Nephron (organoid): ENCODE measurements around the gene LDLRAD2.
"Not testable (repeated sequence)": the region's sequence is repeated elsewhere in the genome, so short reads cannot be mapped to it uniquely, and the experiment has no call there.

Source experiments
- H3K27ac Mint-ChIP-seq, 3 experiments: 2 replicates each; pipeline ENCODE4 v1.8.0; 2020; ENCODE audit warnings: mixed read lengths in 3 of 3, mild to moderate bottlenecking in 2 of 3, moderate library complexity in 1 of 3
- H3K27me3 Mint-ChIP-seq: 2 replicates; pipeline ENCODE4 v1.8.0; 2021; ENCODE audit warnings: low read depth, mild to moderate bottlenecking, moderate library complexity, mixed read lengths
- H3K36me3 Mint-ChIP-seq: 2 replicates; pipeline ENCODE4 v1.8.0; 2020; ENCODE audit warnings: low read depth, mixed read lengths
- H3K4me1 Mint-ChIP-seq: 2 replicates; pipeline ENCODE4 v1.8.0; 2020; ENCODE audit warnings: mixed read lengths
- H3K4me3 Mint-ChIP-seq, 3 experiments: 2 replicates each; pipeline ENCODE4 v1.8.0; 2020; ENCODE audit warnings: mild to moderate bottlenecking in 3 of 3, mixed read lengths in 3 of 3, moderate library complexity in 2 of 3
- H3K9me3 Mint-ChIP-seq: 2 replicates; pipeline ENCODE4 v1.8.0; 2020; ENCODE audit warnings: mixed read lengths
- TF ChIP-seq, protein P1 (sequence below), 3 experiments: fragments of 200-600 bp; sonication (generic); IDR thresholded peaks; one replicate each; pipeline ENCODE4 v1.5.0; 2021; ENCODE audit warnings: antibody characterized with exemption in 3 of 3; ENCODE audit not compliant: unreplicated experiment in 3 of 3

The LDLRAD2 gene

DNA sequence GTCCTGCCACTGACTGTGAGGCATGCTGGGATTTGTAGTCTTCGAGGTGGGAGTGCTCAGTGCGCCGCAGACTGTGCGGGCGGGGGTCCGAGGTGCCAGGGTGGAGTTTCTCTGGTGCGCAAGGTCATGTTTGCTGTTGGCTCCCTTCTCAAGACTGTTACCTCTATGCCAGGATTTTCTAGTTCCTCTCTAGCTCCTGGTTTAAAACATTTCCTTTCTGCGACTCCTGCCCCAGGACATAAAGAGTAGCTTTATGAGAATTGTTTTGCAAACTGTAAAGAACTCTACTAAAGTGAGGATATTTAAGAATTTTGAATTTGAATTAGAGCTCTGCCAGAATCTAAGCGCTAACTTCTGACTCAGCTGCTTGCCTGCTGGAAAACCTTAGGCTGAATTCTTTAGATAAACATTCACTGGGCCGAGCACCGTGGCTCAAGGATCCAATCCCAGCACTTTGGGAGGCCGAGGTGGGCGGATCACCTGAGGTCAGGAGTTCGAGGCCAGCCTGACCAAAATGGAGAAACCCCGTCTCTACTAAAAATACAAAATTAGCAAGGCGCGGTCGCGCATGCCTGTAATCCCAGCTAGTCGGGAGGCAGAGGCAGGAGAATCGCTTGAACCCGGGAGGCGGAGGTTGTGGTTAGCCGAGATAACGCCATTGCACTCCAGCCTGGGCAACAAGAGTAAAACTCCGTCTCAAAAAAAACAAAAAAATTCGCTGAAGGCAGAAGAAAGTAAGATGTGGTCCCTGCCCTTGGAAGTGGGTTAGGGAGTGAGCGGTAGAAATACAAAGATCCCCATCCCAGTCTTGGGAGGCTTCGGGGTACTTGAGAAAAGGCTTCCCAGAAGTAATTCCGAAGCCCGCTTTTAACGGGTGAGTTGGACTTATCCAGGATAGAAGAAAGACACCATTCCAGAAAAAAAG lies 28.1 kb upstream of the LDLRAD2 start:
- peaks cover 16% of the 10 kb centered on the region for H3K4me1 Mint-ChIP-seq
- H3K27me3 Mint-ChIP-seq: peaks cover 5% of the 10 kb centered on the region
- H3K36me3 Mint-ChIP-seq: peaks cover 7% of the 10 kb centered on the region
- peak overlapping the region; percentile 89 to 99 (median 96) for H3K4me3 Mint-ChIP-seq
- TF ChIP-seq, protein P1, sequence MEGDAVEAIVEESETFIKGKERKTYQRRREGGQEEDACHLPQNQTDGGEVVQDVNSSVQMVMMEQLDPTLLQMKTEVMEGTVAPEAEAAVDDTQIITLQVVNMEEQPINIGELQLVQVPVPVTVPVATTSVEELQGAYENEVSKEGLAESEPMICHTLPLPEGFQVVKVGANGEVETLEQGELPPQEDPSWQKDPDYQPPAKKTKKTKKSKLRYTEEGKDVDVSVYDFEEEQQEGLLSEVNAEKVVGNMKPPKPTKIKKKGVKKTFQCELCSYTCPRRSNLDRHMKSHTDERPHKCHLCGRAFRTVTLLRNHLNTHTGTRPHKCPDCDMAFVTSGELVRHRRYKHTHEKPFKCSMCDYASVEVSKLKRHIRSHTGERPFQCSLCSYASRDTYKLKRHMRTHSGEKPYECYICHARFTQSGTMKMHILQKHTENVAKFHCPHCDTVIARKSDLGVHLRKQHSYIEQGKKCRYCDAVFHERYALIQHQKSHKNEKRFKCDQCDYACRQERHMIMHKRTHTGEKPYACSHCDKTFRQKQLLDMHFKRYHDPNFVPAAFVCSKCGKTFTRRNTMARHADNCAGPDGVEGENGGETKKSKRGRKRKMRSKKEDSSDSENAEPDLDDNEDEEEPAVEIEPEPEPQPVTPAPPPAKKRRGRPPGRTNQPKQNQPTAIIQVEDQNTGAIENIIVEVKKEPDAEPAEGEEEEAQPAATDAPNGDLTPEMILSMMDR (IDR thresholded peaks at IDR 0.05; ENCODE audit: unreplicated experiment in 3 of 3): no peak
- peak overlapping the region; percentile 100 for H3K27ac Mint-ChIP-seq
- no peaks in the 10 kb centered on the region for H3K9me3 Mint-ChIP-seq

DNA sequence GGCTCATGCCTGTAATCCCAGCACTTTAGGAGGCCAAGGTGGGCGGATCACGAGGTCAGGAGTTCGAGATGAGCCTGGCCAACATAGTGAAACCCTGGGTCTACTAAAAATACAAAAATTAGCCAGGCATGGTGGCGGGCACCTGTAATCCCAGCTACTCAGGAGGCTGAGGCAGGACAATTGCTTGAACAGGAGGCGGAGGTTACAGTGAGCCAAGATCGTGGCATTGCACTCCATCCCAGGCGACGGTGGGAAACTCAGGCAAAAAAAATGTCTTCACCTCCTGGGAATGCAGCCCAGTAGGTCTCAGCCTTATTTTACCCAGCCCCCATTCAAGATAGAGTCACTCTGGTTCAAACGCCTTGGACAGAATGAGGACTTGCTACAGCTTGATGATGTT lies 26.3 kb upstream of the LDLRAD2 start:
- H3K36me3 Mint-ChIP-seq, H3K4me1 Mint-ChIP-seq, H3K9me3 Mint-ChIP-seq, H3K27ac Mint-ChIP-seq, H3K27me3 Mint-ChIP-seq: not testable (repeated sequence)
- H3K4me3 Mint-ChIP-seq: peak overlapping the region in 1 of 3 experiments; percentile 52

DNA sequence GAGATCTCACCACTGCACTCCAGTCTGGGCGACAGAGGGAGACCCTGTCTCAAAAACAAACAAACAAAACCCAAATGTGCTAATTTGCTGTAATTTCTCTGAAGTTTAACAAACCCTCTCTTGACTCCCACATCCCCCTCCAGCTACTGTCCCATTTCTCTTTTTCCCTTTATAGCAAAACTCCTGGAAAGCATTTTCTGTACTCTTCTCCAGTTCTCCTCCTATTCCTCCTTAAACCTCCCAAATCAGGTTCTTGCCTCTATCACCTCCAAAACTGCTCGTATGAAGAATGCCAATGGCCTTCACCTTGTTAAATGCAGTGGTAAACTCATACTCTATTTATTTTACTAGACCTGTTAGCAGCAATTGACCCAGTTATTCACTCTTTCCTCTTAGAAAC lies 25.4 kb upstream of the LDLRAD2 start:
- peaks cover 4% of the 10 kb centered on the region for H3K4me1 Mint-ChIP-seq
- H3K36me3 Mint-ChIP-seq: no peaks in the 10 kb centered on the region
- TF ChIP-seq, protein P1 (IDR thresholded peaks at IDR 0.05; ENCODE audit: unreplicated experiment in 3 of 3): no peak
- H3K4me3 Mint-ChIP-seq: peak overlapping the region; percentile 14 to 61 (median 35)
- H3K9me3 Mint-ChIP-seq: no peaks in the 10 kb centered on the region
- H3K27me3 Mint-ChIP-seq: peaks cover 5% of the 10 kb centered on the region
- H3K27ac Mint-ChIP-seq: peak overlapping the region in 2 of 3 experiments; percentile 9 to 23

DNA sequence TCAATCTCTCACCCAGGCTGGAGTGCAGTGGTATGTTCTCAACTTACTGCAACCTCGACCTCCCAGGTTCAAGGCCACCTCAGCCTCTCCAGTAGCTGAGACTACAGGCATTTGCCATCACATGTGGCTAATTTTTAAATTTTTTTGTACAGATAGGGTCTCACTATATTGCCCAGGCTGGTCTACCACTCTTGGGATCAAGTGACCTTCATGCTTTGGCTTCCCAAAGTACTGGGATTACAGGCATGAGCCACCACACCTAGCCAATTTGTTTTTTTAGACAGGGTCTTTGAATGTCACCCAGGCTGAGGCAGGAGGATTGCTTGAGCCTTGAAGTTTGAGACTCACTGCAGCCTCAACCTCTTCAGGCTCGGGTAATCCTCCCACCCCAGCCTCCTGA lies 19.0 kb upstream of the LDLRAD2 start:
- H3K4me3 Mint-ChIP-seq: no peak overlapping the region
- TF ChIP-seq, protein P1 (IDR thresholded peaks at IDR 0.05; ENCODE audit: unreplicated experiment in 3 of 3): no peak
- peaks cover 5% of the 10 kb centered on the region for H3K9me3 Mint-ChIP-seq
- H3K4me1 Mint-ChIP-seq: no peaks in the 10 kb centered on the region
- no peak overlapping the region for H3K27ac Mint-ChIP-seq
- H3K36me3 Mint-ChIP-seq: no peaks in the 10 kb centered on the region
- H3K27me3 Mint-ChIP-seq: peaks cover 5% of the 10 kb centered on the region

DNA sequence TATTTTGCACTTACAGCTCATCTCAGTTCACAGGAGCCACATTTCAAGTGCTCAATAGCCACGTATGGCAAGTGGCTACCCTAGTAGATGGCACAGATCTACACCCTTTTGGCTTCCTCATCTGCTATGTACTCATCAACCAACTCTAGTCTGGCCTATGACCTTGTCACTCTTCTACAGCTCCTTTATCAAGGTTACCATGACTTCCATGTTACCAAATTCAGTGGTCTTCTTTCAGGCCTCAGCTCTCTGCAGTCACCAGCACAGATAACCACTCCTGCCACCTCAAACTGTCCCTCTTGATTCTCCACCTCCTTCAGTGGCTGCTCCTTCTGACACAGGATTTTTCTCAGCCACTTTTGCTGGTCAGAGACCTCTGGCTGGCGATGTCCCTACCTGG lies 17.4 kb upstream of the LDLRAD2 start:
- peaks cover 5% of the 10 kb centered on the region for H3K9me3 Mint-ChIP-seq
- no peaks in the 10 kb centered on the region for H3K36me3 Mint-ChIP-seq
- H3K27ac Mint-ChIP-seq: no peak overlapping the region
- no peak overlapping the region for H3K4me3 Mint-ChIP-seq
- H3K4me1 Mint-ChIP-seq: no peaks in the 10 kb centered on the region
- H3K27me3 Mint-ChIP-seq: no peaks in the 10 kb centered on the region
- TF ChIP-seq, protein P1 (IDR thresholded peaks at IDR 0.05; ENCODE audit: unreplicated experiment in 3 of 3): no peak

DNA sequence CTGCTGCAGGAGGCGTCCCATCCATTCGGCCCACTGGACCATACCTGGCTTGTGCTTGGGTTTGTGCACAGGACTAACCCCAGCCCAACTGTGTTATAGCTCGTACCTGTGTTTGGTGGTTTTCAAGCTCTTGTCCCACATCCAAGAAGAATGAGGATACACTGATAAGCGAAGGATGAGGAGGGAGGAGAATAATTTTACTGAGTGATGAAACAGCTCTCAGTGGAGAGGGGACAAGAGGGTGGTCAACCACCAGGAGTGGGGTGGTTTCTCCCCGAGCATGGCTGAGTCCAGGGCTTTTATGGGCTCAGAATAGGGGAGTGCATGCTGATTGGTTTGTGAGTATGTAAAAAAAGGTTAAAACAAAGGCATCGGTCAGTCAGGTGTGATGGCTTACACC lies 17.0 kb upstream of the LDLRAD2 start:
- no peaks in the 10 kb centered on the region for H3K27me3 Mint-ChIP-seq
- H3K27ac Mint-ChIP-seq: no peak overlapping the region
- peaks cover 5% of the 10 kb centered on the region for H3K9me3 Mint-ChIP-seq
- H3K36me3 Mint-ChIP-seq: no peaks in the 10 kb centered on the region
- no peaks in the 10 kb centered on the region for H3K4me1 Mint-ChIP-seq
- TF ChIP-seq, protein P1 (IDR thresholded peaks at IDR 0.05; ENCODE audit: unreplicated experiment in 3 of 3): no peak
- H3K4me3 Mint-ChIP-seq: no peak overlapping the region
